Measurements from ENCODE around the gene FERD3L. TPM values are rescaled to one million over a fixed set of nuclear protein-coding genes. Genes with fewer than 3 reads are reported as not detected.

Gene FERD3L
- total and polyA plus RNA-seq, 2 donors (not counting 3 experiments of a cell fraction or from before 2014, with no cell fraction given), result not detected

DNA sequence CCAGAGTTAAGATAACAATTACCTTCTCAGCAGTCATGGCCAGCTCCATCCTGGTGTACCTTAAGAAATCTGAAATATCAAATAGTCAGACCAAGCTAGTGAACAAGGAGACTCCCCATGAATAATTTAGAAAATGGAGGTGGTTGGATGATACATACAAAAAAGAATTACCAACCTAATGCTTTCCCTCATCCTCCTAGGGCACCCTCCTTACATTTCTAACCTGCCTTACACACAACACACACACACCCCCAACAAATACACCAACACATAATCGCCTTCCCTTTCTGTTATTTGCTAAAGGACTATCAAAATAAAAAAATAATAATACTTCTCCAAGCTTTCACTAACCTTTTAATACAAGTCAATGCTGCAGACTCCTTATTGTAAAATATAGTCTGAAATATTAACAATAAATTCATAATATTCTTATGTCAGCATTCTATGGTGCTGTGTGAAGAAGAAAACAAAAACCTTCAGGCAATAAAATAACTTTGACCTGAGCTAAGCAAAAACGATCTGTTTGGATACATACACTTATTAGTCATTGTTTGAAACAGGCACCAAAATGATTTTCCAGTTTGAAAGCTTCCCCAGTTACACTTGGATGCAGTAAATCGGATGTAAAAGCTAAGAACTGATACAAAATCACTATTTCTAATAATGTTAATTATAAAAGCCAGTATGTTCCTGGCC lies 31.2 kb downstream of the FERD3L start:
- DNase-seq (ENCODE audit: low read depth, low spot score) (no peak), FAIRE-seq (no peak)
- dilution Hi-C loops (cut with MboI; ENCODE audit: extremely low pct_ligation_motif_present, low sequenced_read_pairs), result no loop called here
- no peaks in the 10 kb centered on the region for H3K9me1 ChIP-seq (replicated peaks; ENCODE audit: control insufficient read depth, extremely low read depth, insufficient read depth, low read length)
- H3K79me2 ChIP-seq (ENCODE audit: control insufficient read depth, insufficient read depth, low read length), result no peaks in the 10 kb centered on the region
- no peaks in the 10 kb centered on the region for H3K9me3 ChIP-seq (replicated peaks; ENCODE audit: control insufficient read depth, insufficient read depth, low read length)
- no TSS peak for BruUV-seq (replicated peaks)
- H3K4me1 ChIP-seq (ENCODE audit: control insufficient read depth, extremely low read depth, insufficient read depth, low read length), result peaks cover 9% of the 10 kb centered on the region
- H2AFZ ChIP-seq (ENCODE audit: low read depth, low read length), result no peak overlapping the region
- ChIA-PET POLR2A (no interaction called here), CTCF (interaction anchor here (1.1 to 1.4 kb wide), 3 partner anchors 8 to 552 kb away, joined by 3 to 6 read pairs (median 3); no protein-coding TSS in a partner anchor)
- intact Hi-C loops (cut with micrococcal nuclease), result no loop called here
- H4K20me1 ChIP-seq (replicated peaks; ENCODE audit: control insufficient read depth, extremely low read depth, insufficient read depth, low read length), result no peaks in the 10 kb centered on the region
- H3K27ac ChIP-seq (ENCODE audit: insufficient read depth, low read depth, low read length), result no peak overlapping the region
- no peaks in the 10 kb centered on the region for H3K36me3 ChIP-seq (ENCODE audit: control insufficient read depth in 2 of 2, extremely low read depth in 1 of 2, insufficient read depth in 2 of 2, low read length in 2 of 2)
- no peak overlapping the region for H3K4me3 ChIP-seq (replicated peaks in 1 of 3; ENCODE audit: insufficient read depth in 1 of 3, low read depth in 1 of 3, low read length in 3 of 3)
- no peak overlapping the region for H3K9ac ChIP-seq (replicated peaks; ENCODE audit: extremely low read depth, insufficient read depth, low read length)
- no peak for TF ChIP-seq POLR2A (IDR thresholded peaks at IDR 0.05; ENCODE audit: low read depth, low read length)
- TF ChIP-seq FOS (IDR thresholded peaks at IDR 0.05; ENCODE audit: borderline replicate concordance, insufficient read depth, low read length), result no peak
- TF ChIP-seq, protein P1, sequence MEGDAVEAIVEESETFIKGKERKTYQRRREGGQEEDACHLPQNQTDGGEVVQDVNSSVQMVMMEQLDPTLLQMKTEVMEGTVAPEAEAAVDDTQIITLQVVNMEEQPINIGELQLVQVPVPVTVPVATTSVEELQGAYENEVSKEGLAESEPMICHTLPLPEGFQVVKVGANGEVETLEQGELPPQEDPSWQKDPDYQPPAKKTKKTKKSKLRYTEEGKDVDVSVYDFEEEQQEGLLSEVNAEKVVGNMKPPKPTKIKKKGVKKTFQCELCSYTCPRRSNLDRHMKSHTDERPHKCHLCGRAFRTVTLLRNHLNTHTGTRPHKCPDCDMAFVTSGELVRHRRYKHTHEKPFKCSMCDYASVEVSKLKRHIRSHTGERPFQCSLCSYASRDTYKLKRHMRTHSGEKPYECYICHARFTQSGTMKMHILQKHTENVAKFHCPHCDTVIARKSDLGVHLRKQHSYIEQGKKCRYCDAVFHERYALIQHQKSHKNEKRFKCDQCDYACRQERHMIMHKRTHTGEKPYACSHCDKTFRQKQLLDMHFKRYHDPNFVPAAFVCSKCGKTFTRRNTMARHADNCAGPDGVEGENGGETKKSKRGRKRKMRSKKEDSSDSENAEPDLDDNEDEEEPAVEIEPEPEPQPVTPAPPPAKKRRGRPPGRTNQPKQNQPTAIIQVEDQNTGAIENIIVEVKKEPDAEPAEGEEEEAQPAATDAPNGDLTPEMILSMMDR (IDR thresholded peaks at IDR 0.05; ENCODE audit: extremely low read depth in 1 of 2, insufficient read depth in 1 of 2, low read depth in 1 of 2, low read length in 2 of 2), result no peak
- no peak for TF ChIP-seq POLR2AphosphoS5 (IDR thresholded peaks at IDR 0.05; ENCODE audit: insufficient read depth, low read depth, low read length)
- TF ChIP-seq, protein P2, sequence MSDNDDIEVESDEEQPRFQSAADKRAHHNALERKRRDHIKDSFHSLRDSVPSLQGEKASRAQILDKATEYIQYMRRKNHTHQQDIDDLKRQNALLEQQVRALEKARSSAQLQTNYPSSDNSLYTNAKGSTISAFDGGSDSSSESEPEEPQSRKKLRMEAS (IDR thresholded peaks at IDR 0.05; ENCODE audit: insufficient read depth, insufficient read length), result no peak
- TF ChIP-seq MYC (IDR thresholded peaks at IDR 0.05; ENCODE audit: low read depth, low read length), result no peak
- TF ChIP-seq EZH2 (IDR thresholded peaks at IDR 0.05; ENCODE audit: borderline replicate concordance, low read depth, low read length, severe bottlenecking), result no peak
- TF ChIP-seq GATA2 (IDR thresholded peaks at IDR 0.05; ENCODE audit: insufficient read depth, insufficient read length, low read depth, low read length), result no peak
- no peak for TF ChIP-seq JUN (IDR thresholded peaks at IDR 0.05; ENCODE audit: borderline replicate concordance, insufficient read depth, insufficient read length, low read depth)
- H3K27me3 ChIP-seq (ENCODE audit: control insufficient read depth in 2 of 2, insufficient read depth in 2 of 2, low read length in 2 of 2), result peaks cover 80 to 94% of the 10 kb centered on the region in 2 experiments
- no peak overlapping the region for H3K4me2 ChIP-seq (ENCODE audit: insufficient read depth, low read length)

Data from endothelial cell of umbilical vein (primary cell).